UCSD-AML1 (cell line): ENCODE data around the gene SSTR5.
"Not testable (repeated sequence)": the region's sequence is repeated elsewhere in the genome, so short reads cannot be mapped to it uniquely, and the experiment has no call there.

Experiments
- DNase-seq: peaks from one replicate; lab custom pipeline; 2025; ENCODE audit not compliant: unreplicated experiment; lab: John Stamatoyannopoulos, UW

SSTR5 gene

GRCh38 chr16:1090620-1091587, 18.4 kb downstream of the SSTR5 start:
- DNase-seq = no peak

GRCh38 chr16:1091992-1092552, 19.5 kb downstream of the SSTR5 start:
- no peak for DNase-seq

GRCh38 chr16:1092685-1093283, 20.2 kb downstream of the SSTR5 start:
- DNase-seq = not testable (repeated sequence)

- no peak for DNase-seq
These were observed 21.0 kb downstream of the SSTR5 start for GRCh38 chr16:1093284-1094123.

GRCh38 chr16:1094124-1094479, 21.6 kb downstream of the SSTR5 start:
- no peak for DNase-seq

- DNase-seq = no peak
These were observed 22.3 kb downstream of the SSTR5 start for GRCh38 chr16:1094601-1095449.

- no peak for DNase-seq
These were observed 23.1 kb downstream of the SSTR5 start for GRCh38 chr16:1095450-1096168.

GRCh38 chr16:1096169-1097082, 23.9 kb downstream of the SSTR5 start, which contains the start of gene C1QTNF8:
C1QTNF8 (minus strand) TSS chr16:1096244; CDS start chr16:1094922, 1,322 bp downstream.
- DNase-seq = no peak

- no peak for DNase-seq
These were observed 24.6 kb downstream of the SSTR5 start for GRCh38 chr16:1097156-1097555.

- no peak for DNase-seq
These were observed 25.3 kb downstream of the SSTR5 start for GRCh38 chr16:1097800-1098199.

- no peak for DNase-seq
These were observed 25.9 kb downstream of the SSTR5 start for GRCh38 chr16:1098266-1098991.

GRCh38 chr16:1099189-1100083, 26.9 kb downstream of the SSTR5 start:
- DNase-seq = no peak

- no peak for DNase-seq
These were observed 27.7 kb downstream of the SSTR5 start for GRCh38 chr16:1100084-1100800.

GRCh38 chr16:1101133-1101532, 28.6 kb downstream of the SSTR5 start:
- no peak for DNase-seq

GRCh38 chr16:1101573-1102332, 29.2 kb downstream of the SSTR5 start:
- no peak for DNase-seq
